Left hindlimb (tissue), 1 donor: ENCODE data around the gene BRI3.
"Not testable (repeated sequence)": the region's sequence is repeated elsewhere in the genome, so short reads cannot be mapped to it uniquely, and the experiment has no call there.

Source experiments
- DNase-seq: peaks from one replicate; pipeline ENCODE4 v3.0.0-alpha.2; 2018

BRI3 gene

GRCh38 chr7:98315318-98315993 is 34.0 kb downstream of the BRI3 start:
- no peak for DNase-seq

GRCh38 chr7:98315994-98316527 is 34.6 kb downstream of the BRI3 start:
- DNase-seq, result not testable (repeated sequence)

DNA sequence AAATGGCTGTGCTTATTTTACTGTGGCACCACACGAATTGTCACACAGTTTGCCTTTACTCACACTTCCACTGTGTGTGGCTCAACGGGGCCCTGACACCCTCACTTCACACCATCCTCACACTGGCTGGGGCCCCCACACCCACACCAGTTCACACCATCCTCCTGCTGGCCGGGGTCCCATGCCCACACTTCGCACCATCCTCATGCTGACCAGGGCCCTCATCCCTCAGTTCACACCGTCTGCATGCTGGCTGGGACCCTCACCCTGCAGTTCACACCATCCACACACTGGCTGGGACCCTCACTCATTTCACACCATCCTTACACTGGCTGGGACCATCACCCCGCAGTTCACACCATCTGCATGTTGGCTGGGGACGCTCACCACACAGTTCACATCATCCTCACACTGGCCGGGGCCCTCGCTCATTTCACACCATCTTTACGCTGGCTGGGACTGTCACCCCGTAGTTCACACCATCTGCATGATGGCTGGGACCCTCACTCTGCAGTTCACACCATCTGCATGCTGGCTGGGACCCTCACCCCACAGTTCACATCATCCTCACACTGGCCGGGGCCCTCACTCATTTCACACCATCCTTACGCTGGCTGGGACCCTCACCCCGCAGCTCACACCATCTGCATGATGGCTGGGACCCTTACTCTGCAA is 36.0 kb downstream of the BRI3 start:
- DNase-seq, result no peak

DNA sequence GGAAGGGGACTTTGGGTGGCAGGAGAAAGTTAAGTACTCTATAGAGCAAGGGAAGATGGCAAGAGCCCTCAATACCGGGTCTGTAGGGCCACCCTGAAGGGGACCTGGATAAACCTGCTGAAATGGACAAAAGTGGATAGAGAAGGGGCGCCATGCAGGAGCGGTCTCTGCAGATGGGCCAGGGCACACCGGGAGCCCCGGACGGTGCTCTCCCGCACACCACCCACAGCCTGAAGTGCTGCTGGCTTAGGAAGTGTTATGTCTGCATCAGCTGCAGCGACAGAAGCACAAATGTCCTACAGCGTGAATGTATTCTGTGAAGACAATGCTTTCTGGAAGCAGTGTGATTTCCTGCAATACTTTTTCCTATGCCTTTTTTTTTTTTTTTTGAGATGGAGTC is 37.7 kb downstream of the BRI3 start:
- no peak for DNase-seq

- no peak for DNase-seq
Measured at GRCh38 chr7:98321301-98321700, 39.8 kb downstream of the BRI3 start.

DNA sequence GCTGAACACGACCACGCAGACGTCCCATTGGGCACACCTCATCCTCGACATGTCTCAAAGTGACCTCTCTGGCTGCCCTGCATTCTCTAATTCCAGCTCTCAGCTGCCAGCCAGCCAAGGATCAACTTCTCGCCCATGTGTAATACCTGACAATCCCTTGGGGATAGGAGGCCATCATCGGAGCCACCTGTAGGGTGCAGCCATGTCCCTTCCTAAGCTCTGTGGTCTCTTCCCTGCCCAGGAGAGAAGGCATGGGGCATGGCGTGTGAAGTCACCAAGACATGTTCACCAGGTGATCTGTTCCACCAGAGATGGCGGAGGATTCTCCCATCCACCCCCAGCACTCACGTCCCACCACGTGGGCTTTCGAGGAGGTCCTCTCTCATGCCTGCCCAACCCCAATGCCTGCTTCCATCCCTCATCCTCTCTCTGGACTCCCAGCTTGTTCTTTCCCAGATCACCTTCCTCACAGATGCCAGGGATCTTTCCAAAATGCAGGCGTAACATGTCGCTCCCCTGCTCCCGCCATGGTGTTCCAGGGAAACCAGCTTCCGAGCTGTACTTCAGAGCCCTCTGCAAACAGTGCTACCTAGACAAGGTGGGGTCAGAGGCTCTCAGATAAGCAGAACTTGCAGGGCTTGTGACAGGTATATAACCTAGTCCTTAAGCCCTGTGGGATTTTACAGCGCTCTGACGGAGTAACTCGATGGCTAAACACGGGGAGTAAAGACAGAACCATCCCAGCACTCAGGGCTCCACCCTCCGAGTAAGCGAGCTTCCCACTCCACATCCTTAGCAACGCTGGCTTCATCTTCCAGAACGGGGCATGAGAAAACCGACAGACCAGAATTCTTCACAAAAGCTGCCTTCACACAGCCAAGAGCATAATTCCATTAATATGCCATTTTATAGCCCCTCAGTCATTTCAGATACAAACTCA is 41.1 kb downstream of the BRI3 start:
- peak; percentile 36 for DNase-seq

DNA sequence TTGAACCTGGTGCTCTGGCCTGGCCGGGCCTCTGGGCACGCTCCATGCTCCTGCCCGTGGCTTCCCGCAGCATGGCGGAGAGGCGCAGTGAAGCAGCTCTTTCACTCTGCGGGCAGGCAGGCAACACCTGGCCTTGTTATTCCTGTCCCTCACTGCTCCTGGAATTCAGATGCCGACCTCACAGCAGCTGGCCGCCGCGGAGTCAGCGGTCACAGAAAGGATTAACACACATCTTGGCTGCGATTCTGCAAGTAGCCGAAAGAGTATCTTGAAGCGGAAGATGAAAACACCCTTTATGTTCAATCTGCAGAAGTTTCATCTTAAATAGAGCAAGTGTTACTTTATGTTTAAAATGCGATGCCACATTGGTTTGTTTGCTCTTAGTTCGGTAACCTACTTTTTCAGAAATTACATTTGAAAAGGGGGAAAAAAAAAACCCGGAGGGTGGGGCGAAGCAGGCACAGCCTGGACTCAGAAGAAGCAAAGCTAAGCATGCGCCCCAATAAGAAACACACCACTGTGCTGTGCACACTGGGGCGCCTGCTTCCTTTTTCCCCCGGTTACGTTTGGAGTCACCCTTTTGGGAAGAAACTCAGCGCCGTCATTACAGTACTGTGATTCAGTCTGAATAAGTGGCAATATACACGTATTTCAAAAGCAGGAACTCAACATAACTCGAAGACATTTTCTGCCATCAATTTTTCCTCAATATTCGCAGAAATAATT is 42.3 kb downstream of the BRI3 start:
- peak; percentile 58 for DNase-seq

DNA sequence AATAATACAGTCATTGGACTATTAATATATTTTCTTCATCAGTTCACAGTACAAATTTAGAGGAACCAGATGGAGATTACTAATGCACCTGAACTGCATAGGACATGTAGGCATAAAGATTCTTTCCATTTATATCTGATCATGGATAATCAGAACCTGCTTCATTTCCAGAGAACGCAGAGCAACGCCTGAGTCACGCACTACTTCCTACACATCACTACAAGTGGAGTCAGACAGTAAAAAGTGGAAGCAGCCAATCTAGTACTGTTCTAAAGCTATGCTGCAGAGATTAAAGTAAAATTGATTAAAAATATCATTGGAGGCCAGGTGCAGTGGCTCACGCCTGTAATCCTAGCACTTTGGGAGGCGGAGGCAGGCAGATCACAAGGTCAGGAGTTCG is 43.3 kb downstream of the BRI3 start:
- no peak for DNase-seq

DNA sequence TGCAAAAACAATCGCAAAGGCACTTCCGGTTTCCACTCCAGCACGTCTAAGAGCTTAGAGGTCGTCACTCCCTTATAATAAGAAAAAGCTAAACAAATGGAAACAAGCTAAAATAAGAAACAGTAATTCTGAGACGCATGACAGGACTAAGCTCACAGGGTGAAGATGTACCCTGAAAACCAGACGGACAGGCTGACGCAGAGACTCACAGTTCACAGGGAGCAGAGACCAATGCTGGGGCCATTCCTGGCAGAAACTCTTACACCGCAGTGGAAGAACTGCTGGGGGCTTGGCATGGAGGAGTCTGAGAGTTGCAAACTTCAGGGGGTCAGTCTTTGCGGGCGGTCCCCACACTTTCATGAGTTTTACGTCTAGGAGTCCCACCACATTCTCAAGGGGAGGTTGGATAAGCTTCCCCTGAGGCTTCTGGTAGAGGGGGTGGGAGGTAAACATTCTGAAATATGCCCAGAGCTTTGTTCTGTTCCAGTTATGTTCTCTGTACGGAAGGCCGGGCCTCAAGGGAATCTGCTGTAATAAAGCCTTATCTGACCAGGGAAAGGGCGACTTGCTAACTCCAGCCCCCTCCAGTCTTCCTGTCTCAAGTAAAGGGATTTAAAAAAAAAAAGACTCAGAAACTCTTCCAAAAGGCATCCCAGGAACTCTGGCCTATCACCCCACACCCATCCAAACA is 47.8 kb downstream of the BRI3 start:
- DNase-seq, result no peak

GRCh38 chr7:98329791-98330373 is 48.4 kb downstream of the BRI3 start:
- DNase-seq, result no peak

DNA sequence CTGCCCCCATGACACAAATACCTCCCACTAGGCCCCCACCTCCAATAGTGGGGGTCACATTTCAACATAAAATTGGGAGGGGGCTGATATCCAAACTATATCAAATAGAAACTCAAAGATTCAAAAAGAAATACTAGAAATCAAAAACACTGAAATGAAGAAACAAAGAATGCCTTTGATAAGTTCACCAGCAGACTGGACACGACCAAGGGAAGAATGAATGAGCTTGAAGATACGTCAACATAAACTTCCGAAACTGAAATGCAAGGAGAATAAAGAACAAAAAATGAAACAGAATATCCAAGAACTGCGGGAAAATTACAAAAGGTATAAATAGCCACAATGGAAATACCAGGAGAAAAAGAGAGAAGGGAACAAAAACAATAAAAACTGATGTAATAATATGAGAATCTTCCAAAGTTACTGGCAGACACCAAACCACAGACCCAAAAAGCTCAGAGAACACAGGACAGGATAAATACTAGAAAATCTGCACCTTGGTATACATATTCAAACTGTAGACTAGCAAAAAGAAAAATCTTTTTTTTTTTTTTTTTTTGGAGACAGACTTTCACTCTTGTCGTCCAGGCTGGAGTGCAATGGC is 49.5 kb downstream of the BRI3 start:
- DNase-seq, result no peak

- DNase-seq, result no peak
Measured at GRCh38 chr7:98334081-98334480, 52.6 kb downstream of the BRI3 start.

GRCh38 chr7:98335411-98335977 is 54.0 kb downstream of the BRI3 start:
- DNase-seq, result no peak

DNA sequence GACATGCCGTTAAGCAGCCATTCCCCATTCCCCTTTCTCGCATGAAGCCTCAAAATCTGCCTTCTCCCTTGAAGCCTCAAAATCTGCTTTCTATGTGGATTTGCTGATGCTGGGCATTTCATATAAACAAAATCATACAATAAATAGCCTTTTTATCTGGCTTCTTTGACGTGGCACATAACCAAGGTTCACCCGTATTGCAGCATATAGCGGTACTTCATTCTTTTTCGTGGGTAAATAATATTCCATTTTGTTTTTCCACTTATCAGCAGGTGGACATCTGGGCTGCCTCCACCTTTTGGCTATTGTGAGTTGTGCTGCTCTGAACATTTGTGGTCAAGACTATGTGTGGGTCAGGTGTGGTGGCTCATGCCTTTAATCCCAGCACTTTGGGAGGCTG is 57.0 kb downstream of the BRI3 start:
- no peak for DNase-seq

- DNase-seq, result no peak
Measured at GRCh38 chr7:98339043-98339442, 57.6 kb downstream of the BRI3 start.

GRCh38 chr7:98341106-98341505 is 59.6 kb downstream of the BRI3 start:
- no peak for DNase-seq
